Measurements from ENCODE around the gene NPDC1. TPM values are rescaled to one million over a fixed set of nuclear protein-coding genes. Genes with fewer than 3 reads are reported as not detected.

Gene NPDC1
- total RNA-seq, 1 donor from 2014 or later = 62.0 TPM

- Mint-ChIP-seq H3K4me3 (ENCODE audit: low read depth) (no peak overlapping the region), H3K4me1 (ENCODE audit: low read depth) (peaks cover 3% of the 10 kb centered on the region), H3K36me3 (ENCODE audit: insufficient read depth) (no peaks in the 10 kb centered on the region), H3K27me3 (peaks cover 39% of the 10 kb centered on the region), H3K9me3 (ENCODE audit: low read depth) (no peaks in the 10 kb centered on the region), H3K27ac (no peak overlapping the region)
- no peak for TF ChIP-seq CTCF (IDR thresholded peaks at IDR 0.05; ENCODE audit: unreplicated experiment)
- DNase-seq (ENCODE audit: low spot score, unreplicated experiment) = no peak
Observed at GRCh38 chr9:137082222-137082924, 36.4 kb upstream of the NPDC1 start.

GRCh38 chr9:137080260-137081122 lies 34.5 kb upstream of the NPDC1 start:
- Mint-ChIP-seq H3K27me3 (peaks cover 47% of the 10 kb centered on the region), H3K27ac (no peak overlapping the region), H3K4me1 (ENCODE audit: low read depth) (no peaks in the 10 kb centered on the region), H3K4me3 (ENCODE audit: low read depth) (no peak overlapping the region), H3K36me3 (ENCODE audit: insufficient read depth) (no peaks in the 10 kb centered on the region), H3K9me3 (ENCODE audit: low read depth) (no peaks in the 10 kb centered on the region)
- TF ChIP-seq CTCF (IDR thresholded peaks at IDR 0.05; ENCODE audit: unreplicated experiment) = no peak
- no peak for DNase-seq (ENCODE audit: low spot score, unreplicated experiment)

GRCh38 chr9:137079401-137079787 lies 33.4 kb upstream of the NPDC1 start:
- H3K4me3 Mint-ChIP-seq (ENCODE audit: low read depth) = no peak overlapping the region
- H3K27me3 Mint-ChIP-seq = peaks cover 55% of the 10 kb centered on the region
- H3K36me3 Mint-ChIP-seq (ENCODE audit: insufficient read depth) = no peaks in the 10 kb centered on the region
- TF ChIP-seq CTCF (IDR thresholded peaks at IDR 0.05; ENCODE audit: unreplicated experiment) = no peak
- H3K27ac Mint-ChIP-seq = no peak overlapping the region
- no peak for DNase-seq (ENCODE audit: low spot score, unreplicated experiment)
- H3K4me1 Mint-ChIP-seq (ENCODE audit: low read depth) = no peaks in the 10 kb centered on the region
- H3K9me3 Mint-ChIP-seq (ENCODE audit: low read depth) = no peaks in the 10 kb centered on the region

- Mint-ChIP-seq H3K27ac (no peak overlapping the region), H3K36me3 (ENCODE audit: insufficient read depth) (no peaks in the 10 kb centered on the region), H3K4me3 (ENCODE audit: low read depth) (peak overlapping the region; percentile 47), H3K4me1 (ENCODE audit: low read depth) (no peaks in the 10 kb centered on the region), H3K9me3 (ENCODE audit: low read depth) (no peaks in the 10 kb centered on the region), H3K27me3 (peaks cover 57% of the 10 kb centered on the region)
- TF ChIP-seq CTCF (IDR thresholded peaks at IDR 0.05; ENCODE audit: unreplicated experiment) = no peak
- DNase-seq (ENCODE audit: low spot score, unreplicated experiment) = no peak
Observed at GRCh38 chr9:137078701-137079400, 32.9 kb upstream of the NPDC1 start.
